H9 (cell line): ENCODE measurements around the gene UMAD1. TPM values are rescaled to one million over a fixed set of nuclear protein-coding genes. Genes with fewer than 3 reads are reported as not detected.

Experiments used
- DNase-seq: peaks from one replicate; pipeline ENCODE4 v3.0.0-alpha.2; 2017
- H2AFZ ChIP-seq: one replicate; pipeline ENCODE4 v1.6.1; 2013; ENCODE audit warnings: mild to moderate bottlenecking, low read length, control low read depth, moderate library complexity
- H2AK5ac ChIP-seq: 2 replicates; pipeline ENCODE4 v1.6.1; 2013; ENCODE audit warnings: low read length, control low read depth, mixed read lengths; ENCODE audit not compliant: insufficient read length
- H2BK120ac ChIP-seq: one replicate; pipeline ENCODE4 v1.6.1; 2013; ENCODE audit warnings: low read depth, mild to moderate bottlenecking, low read length, control low read depth, inconsistent platforms; ENCODE audit not compliant: poor library complexity, severe bottlenecking
- H2BK12ac ChIP-seq: 2 replicates; pipeline ENCODE4 v1.6.1; 2013; ENCODE audit warnings: low read length, control low read depth, mixed read lengths, low read depth; ENCODE audit not compliant: insufficient read length
- H2BK15ac ChIP-seq: 2 replicates; pipeline ENCODE4 v1.6.1; 2013; ENCODE audit warnings: low read depth, low read length, control low read depth
- H2BK20ac ChIP-seq: one replicate; pipeline ENCODE4 v1.6.1; 2013; ENCODE audit warnings: low read depth, mild to moderate bottlenecking, low read length, control low read depth, inconsistent platforms; ENCODE audit not compliant: poor library complexity, severe bottlenecking
- H2BK5ac ChIP-seq: 2 replicates; pipeline ENCODE4 v1.6.1; 2013; ENCODE audit warnings: low read length, control low read depth, mixed read lengths; ENCODE audit not compliant: insufficient read length
- H3K14ac ChIP-seq: 2 replicates; pipeline ENCODE4 v1.6.1; 2013; ENCODE audit warnings: low read length, control low read depth; ENCODE audit not compliant: insufficient read depth
- H3K18ac ChIP-seq: 2 replicates; pipeline ENCODE4 v1.6.1; 2013; ENCODE audit warnings: low read depth, mild to moderate bottlenecking, mixed read lengths, low read length, control low read depth; ENCODE audit not compliant: insufficient read length
- H3K23ac ChIP-seq: 2 replicates; pipeline ENCODE4 v1.6.1; 2013; ENCODE audit warnings: low read length, control low read depth, mixed read lengths, low read depth; ENCODE audit not compliant: insufficient read length
- H3K23me2 ChIP-seq: 2 replicates; pipeline ENCODE4 v1.6.1; 2013; ENCODE audit warnings: low read depth, mild to moderate bottlenecking, mixed read lengths, low read length, control low read depth; ENCODE audit not compliant: insufficient read length, poor library complexity, severe bottlenecking
- H3K27ac ChIP-seq: 2 replicates; pipeline ENCODE4 v1.5.1; 2013; ENCODE audit warnings: low read length, control low read depth, mixed read lengths, low read depth; ENCODE audit not compliant: insufficient read length
- H3K27me3 ChIP-seq: 2 replicates; pipeline ENCODE4 v1.6.1; 2013; ENCODE audit warnings: low read length, control low read depth, inconsistent platforms; ENCODE audit not compliant: insufficient read depth
- H3K4ac ChIP-seq: 2 replicates; pipeline ENCODE4 v1.6.1; 2013; ENCODE audit warnings: low read depth, mild to moderate bottlenecking, control low read depth, inconsistent platforms, low read length, moderate library complexity
- H3K4me1 ChIP-seq: 2 replicates; pipeline ENCODE4 v1.6.1; 2013; ENCODE audit warnings: low read length, control low read depth, inconsistent platforms; ENCODE audit not compliant: insufficient read depth
- H3K4me2 ChIP-seq: 2 replicates; pipeline ENCODE4 v1.6.1; 2013; ENCODE audit warnings: low read length, control low read depth, mixed read lengths; ENCODE audit not compliant: insufficient read length, insufficient read depth
- H3K56ac ChIP-seq: 2 replicates; pipeline ENCODE4 v1.6.1; 2013; ENCODE audit warnings: low read depth, mild to moderate bottlenecking, mixed read lengths, low read length, control low read depth; ENCODE audit not compliant: insufficient read length
- H3K79me1 ChIP-seq: 2 replicates; pipeline ENCODE4 v1.6.1; 2013; ENCODE audit warnings: low read depth, mild to moderate bottlenecking, moderate library complexity, low read length, control low read depth, inconsistent platforms; ENCODE audit not compliant: insufficient read depth, poor library complexity, severe bottlenecking
- H3K79me2 ChIP-seq: 2 replicates; pipeline ENCODE4 v1.6.1; 2013; ENCODE audit warnings: low read length, control low read depth, inconsistent platforms; ENCODE audit not compliant: insufficient read depth
- H3K9ac ChIP-seq: 2 replicates; pipeline ENCODE4 v1.6.1; 2013; ENCODE audit warnings: low read length, control low read depth, mixed read lengths; ENCODE audit not compliant: insufficient read length; ENCODE audit errors: extremely low read depth
- H3K9me3 ChIP-seq: one replicate; pipeline ENCODE4 v1.6.1; 2013; ENCODE audit warnings: low read depth, low read length, inconsistent platforms; ENCODE audit not compliant: control insufficient read depth
- H3T11ph ChIP-seq: one replicate; pipeline ENCODE4 v1.6.1; 2013; ENCODE audit warnings: mild to moderate bottlenecking, low read length, control low read depth, inconsistent platforms
- H4K20me1 ChIP-seq: one replicate; pipeline ENCODE4 v1.6.1; 2013; ENCODE audit not compliant: control insufficient read depth, insufficient read length, insufficient read depth
- H4K5ac ChIP-seq: 2 replicates; pipeline ENCODE4 v1.6.1; 2013; ENCODE audit warnings: low read depth, mild to moderate bottlenecking, mixed read lengths, low read length, control low read depth; ENCODE audit not compliant: insufficient read length
- H4K8ac ChIP-seq: replicated peaks from 2 replicates; pipeline ENCODE4 v1.6.1; 2013; ENCODE audit warnings: low read length, control low read depth, mixed read lengths, low read depth; ENCODE audit not compliant: insufficient read length
- H4K91ac ChIP-seq: 2 replicates; pipeline ENCODE4 v1.6.1; 2013; ENCODE audit warnings: low read depth, mild to moderate bottlenecking, moderate library complexity, mixed read lengths, low read length, control low read depth; ENCODE audit not compliant: insufficient read length
- H3K27ac Mint-ChIP-seq, 3 experiments: 2 replicates in 2 of 3; 3 replicates in 1 of 3; pipeline ENCODE4 v1.8.0; 2020 to 2021; ENCODE audit warnings: mixed read lengths in 3 of 3, mild to moderate bottlenecking in 1 of 3, moderate library complexity in 1 of 3
- H3K27me3 Mint-ChIP-seq: 2 replicates; pipeline ENCODE4 v1.8.0; 2021; ENCODE audit warnings: low read depth, mild to moderate bottlenecking, moderate library complexity, mixed read lengths
- H3K36me3 Mint-ChIP-seq, 3 experiments: 2 replicates in 2 of 3; 3 replicates in 1 of 3; pipeline ENCODE4 v1.8.0; 2020 to 2021; ENCODE audit warnings: low read depth in 3 of 3, mixed read lengths in 3 of 3; ENCODE audit not compliant: insufficient read depth in 1 of 3
- H3K4me1 Mint-ChIP-seq, 2 experiments: 2 replicates each; pipeline ENCODE4 v1.8.0; 2020; ENCODE audit warnings: mixed read lengths in 2 of 2
- H3K4me3 Mint-ChIP-seq, 2 experiments: 2 replicates in 1 of 2; 3 replicates in 1 of 2; pipeline ENCODE4 v1.8.0; 2020 to 2021; ENCODE audit warnings: mild to moderate bottlenecking in 2 of 2, mixed read lengths in 2 of 2, moderate library complexity in 1 of 2
- H3K9me3 Mint-ChIP-seq, 2 experiments: 2 replicates in 1 of 2; 3 replicates in 1 of 2; pipeline ENCODE4 v1.8.0; 2020; ENCODE audit warnings: mild to moderate bottlenecking in 2 of 2, mixed read lengths in 2 of 2, moderate library complexity in 1 of 2
- CTCF ChIP-seq: fragments of 200-600 bp; sonication (generic); conservative IDR thresholded peaks from 3 replicates; pipeline ENCODE4 v1.8.0; 2021; ENCODE audit warnings: antibody characterized with exemption, mild to moderate bottlenecking
- WGBS: extraction: QIAGEN DNeasy Blood & Tissue Kit; methylation state at CpG from one replicate; pipeline ENCODE4 v1.1.7; 2013; ENCODE audit warnings: missing lambda C conversion rate, low lambda C conversion rate, mixed read lengths; ENCODE audit not compliant: insufficient read length; ENCODE audit errors: extremely low coverage; 5-methylcytosine and 5-hydroxymethylcytosine counted together
- total RNA-seq: library from RNA; stranded (reverse); gene quantifications from 2 replicates; pipeline ENCODE4 v1.2.1, GENCODE V29; 2021

Gene UMAD1
- total RNA-seq, 1 experiment from 2014 or later, result 8.9 TPM

- Mint-ChIP-seq H3K4me1 (no peaks in the 10 kb centered on the region), H3K36me3 (no peaks in the 10 kb centered on the region; a peak in 1 of 7 replicates), H3K27ac (peak overlapping the region in 2 of 3 experiments; percentile 49 to 51; a peak in 2 of 7 replicates), H3K9me3 (no peaks in the 10 kb centered on the region), H3K27me3 (no peaks in the 10 kb centered on the region; the same call in 1 of the 2 replicates), H3K4me3 (no peak overlapping the region)
- Histone ChIP-seq H3K56ac (no peak overlapping the region), H3K79me2 (no peaks in the 10 kb centered on the region), H2AFZ (no peak overlapping the region), H2BK12ac (no peak overlapping the region), H3K23ac (no peak overlapping the region), H2BK20ac (no peak overlapping the region), H3K4ac (no peak overlapping the region), H3T11ph (no peak overlapping the region), H3K4me2 (no peak overlapping the region), H3K27ac (no peak overlapping the region), H3K79me1 (no peaks in the 10 kb centered on the region), H3K18ac (no peak overlapping the region), H2BK5ac (no peak overlapping the region), H3K14ac (no peak overlapping the region), H4K8ac (no peak overlapping the region), H4K20me1 (no peaks in the 10 kb centered on the region), H2BK120ac (no peak overlapping the region), H3K4me1 (no peaks in the 10 kb centered on the region), H4K5ac (no peak overlapping the region), H3K9ac (no peak overlapping the region), H3K23me2 (no peaks in the 10 kb centered on the region), H3K27me3 (no peaks in the 10 kb centered on the region), H3K9me3 (no peaks in the 10 kb centered on the region), H2AK5ac (no peak overlapping the region), H4K91ac (no peak overlapping the region), H2BK15ac (no peak overlapping the region)
- TF ChIP-seq CTCF, result no peak
- DNase-seq, result no peak
- no CpG with 5 or more reads among the region's 2 CpGs for WGBS
Measured at GRCh38 chr7:7882888-7883287, 242.3 kb downstream of the UMAD1 start.
